PC-9 (cell line): ENCODE data around the gene SLC13A2. TPM values are rescaled to one million over a fixed set of nuclear protein-coding genes. Genes with fewer than 3 reads are reported as not detected.

Experiments
- BruUV-seq: library from RNA; stranded (reverse); fragments of 400-500 nt; replicated peaks from 2 replicates; lab custom pipeline; 2021; lab: Mats Ljungman, UMichigan
- CTCF ChIA-PET: fragments of 300-600 bp; sonication (Branson Sonifier 250); formaldehyde crosslinking; loops from one replicate; lab custom pipeline; 2022; ENCODE audit warnings: antibody characterized with exemption; lab: Charles Lee
- POLR2A ChIA-PET: fragments of 300-600 bp; sonication (Branson Sonifier 250); formaldehyde crosslinking; loops from one replicate; lab custom pipeline; 2022; ENCODE audit warnings: antibody characterized with exemption; ENCODE audit not compliant: unreplicated experiment; lab: Charles Lee
- DNase-seq, 2 experiments: peaks; one replicate each; pipeline versions ENCODE4 v3.0.0 to v3.0.0-alpha.2; 2015 to 2022; ENCODE audit warnings: mixed read lengths in 1 of 2
- H2AFZ ChIP-seq: fragments of 200-600 bp; sonication (generic); 2 replicates; pipeline ENCODE4 v1.8.1; 2017; ENCODE audit warnings: antibody characterized with exemption
- H3F3A ChIP-seq: fragments of 200-600 bp; sonication (generic); 2 replicates; pipeline ENCODE4 v1.8.1; 2017; ENCODE audit warnings: antibody characterized with exemption, mild to moderate bottlenecking, low read depth; ENCODE audit not compliant: insufficient read depth
- H3K27ac ChIP-seq: fragments of 200-600 bp; sonication (generic); 2 replicates; pipeline ENCODE4 v1.6.1; 2016; ENCODE audit warnings: mixed run types
- H3K27me3 ChIP-seq: fragments of 200-600 bp; sonication (generic); 2 replicates; pipeline ENCODE4 v1.6.1; 2016; ENCODE audit warnings: low read depth, mixed run types; ENCODE audit not compliant: insufficient read depth
- H3K36me3 ChIP-seq: fragments of 200-600 bp; sonication (generic); 2 replicates; pipeline ENCODE4 v1.6.1; 2016; ENCODE audit warnings: low read depth, mixed run types
- H3K4me1 ChIP-seq: fragments of 200-600 bp; sonication (generic); replicated peaks from 2 replicates; pipeline ENCODE4 v1.6.1; 2016; ENCODE audit warnings: mixed run types; ENCODE audit not compliant: insufficient read depth
- H3K4me2 ChIP-seq: fragments of 200-600 bp; sonication (generic); 2 replicates; pipeline ENCODE4 v1.6.1; 2017; ENCODE audit warnings: mixed run types
- H3K4me3 ChIP-seq: fragments of 200-600 bp; sonication (generic); 2 replicates; pipeline ENCODE4 v1.6.1; 2016; ENCODE audit warnings: mixed run types
- H3K79me2 ChIP-seq: fragments of 200-600 bp; sonication (generic); 2 replicates; pipeline ENCODE4 v1.6.1; 2017; ENCODE audit warnings: low read depth, mixed run types
- H3K9me2 ChIP-seq: fragments of 200-600 bp; sonication (generic); 2 replicates; pipeline ENCODE4 v1.8.1; 2017; ENCODE audit warnings: mild to moderate bottlenecking; ENCODE audit not compliant: insufficient read depth
- H3K9me3 ChIP-seq: fragments of 200-600 bp; sonication (generic); 2 replicates; pipeline ENCODE4 v1.8.1; 2016; ENCODE audit warnings: low read depth; ENCODE audit not compliant: insufficient read depth
- H4K20me1 ChIP-seq: fragments of 200-600 bp; sonication (generic); 2 replicates; pipeline ENCODE4 v1.8.1; 2017; ENCODE audit not compliant: insufficient read depth
- EZH2 ChIP-seq: fragments of 200-600 bp; sonication (generic); IDR thresholded peaks from 2 replicates; pipeline ENCODE4 v1.8.0; 2017; ENCODE audit warnings: antibody characterized with exemption, low read depth
- intact Hi-C: fragments of 100-400 bp; cut with micrococcal nuclease; formaldehyde crosslinking; loops from one replicate; pipeline ENCODE4 v1.10.0; 2022; ENCODE audit not compliant: unreplicated experiment
- total RNA-seq: library from RNA; stranded (reverse); gene quantifications from 2 replicates; pipeline ENCODE4 v1.2.3, GENCODE V29; 2021
- TF ChIP-seq, protein P1 (sequence below): fragments of 200-600 bp; sonication (generic); conservative IDR thresholded peaks from 2 replicates; pipeline ENCODE4 v1.6.1; 2017; ENCODE audit warnings: mixed run types, antibody characterized with exemption, mild to moderate bottlenecking, moderate library complexity

The SLC13A2 gene
- total RNA-seq, 1 experiment from 2014 or later, result not detected

DNA sequence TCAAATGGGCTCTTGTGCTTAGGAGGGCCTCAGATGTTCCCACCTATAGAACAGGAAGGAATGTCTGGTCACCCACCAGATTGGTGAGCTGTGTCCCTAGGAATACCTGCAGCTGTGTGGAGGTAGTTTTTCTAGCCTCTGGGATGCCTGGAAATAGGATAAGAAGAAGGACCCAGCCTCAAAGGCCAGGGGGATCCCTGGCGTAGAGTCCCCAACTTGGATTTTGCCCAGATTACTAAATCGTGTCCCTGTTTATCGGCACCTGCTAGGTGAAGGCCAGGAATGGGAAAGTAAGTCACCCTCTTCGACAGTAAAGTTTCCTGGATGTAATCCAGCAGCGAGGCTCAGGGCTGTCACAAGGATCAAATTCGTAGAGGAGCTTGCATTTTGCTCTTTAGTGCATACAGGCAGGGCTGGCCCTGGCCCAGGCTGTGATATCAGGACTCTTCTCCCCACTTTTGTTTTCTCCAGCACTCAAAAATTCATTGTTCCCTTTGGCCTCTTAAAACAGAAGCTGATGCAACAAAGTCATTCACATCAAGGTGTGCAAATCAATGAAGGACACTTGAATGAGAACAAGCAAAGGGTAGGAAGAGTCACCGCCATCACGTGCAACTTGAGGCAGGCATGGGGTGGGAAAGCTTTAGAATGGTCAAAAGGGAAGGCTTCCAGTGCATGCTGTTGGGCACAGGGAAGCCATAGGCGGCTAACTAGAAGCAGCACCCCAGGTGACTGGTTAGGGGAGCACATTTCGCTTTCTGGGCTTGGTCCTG is 7.5 kb downstream of the SLC13A2 start:
- POLR2A ChIA-PET, result no interaction called here

DNA sequence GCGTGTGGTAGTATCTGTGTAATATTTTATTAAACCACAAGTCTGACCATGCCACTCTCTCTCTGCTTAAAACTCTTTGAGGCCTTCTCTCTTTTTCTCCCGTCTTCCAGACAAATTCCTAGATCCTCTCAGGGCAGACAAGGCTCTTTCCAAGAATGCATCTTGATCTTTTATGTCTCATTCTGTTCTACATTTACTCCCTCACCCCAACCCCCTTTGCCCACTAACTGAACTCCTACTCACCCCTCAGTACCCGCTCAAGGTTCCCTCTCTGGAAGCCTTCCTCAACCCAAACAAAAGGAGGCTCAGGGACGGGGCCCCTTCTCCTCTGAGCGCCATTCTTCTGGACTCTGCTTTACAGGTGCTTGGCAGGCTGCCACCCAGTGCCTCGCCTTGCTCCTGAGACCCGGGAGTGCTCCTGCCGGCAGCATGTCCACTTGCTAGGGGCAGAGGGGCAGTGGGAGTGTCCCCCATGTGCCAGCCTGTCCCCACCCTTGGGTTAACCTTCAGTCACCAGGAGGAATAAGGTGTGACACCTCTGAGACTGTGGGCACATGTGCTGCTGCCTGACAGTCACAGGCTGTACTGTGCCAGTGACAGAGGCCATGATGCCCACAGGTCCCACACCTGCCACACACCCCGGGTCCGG is 9.2 kb downstream of the SLC13A2 start:
- no peaks in the 10 kb centered on the region for H3F3A ChIP-seq
- no peaks in the 10 kb centered on the region for H3K4me1 ChIP-seq
- no peak overlapping the region for H3K27ac ChIP-seq
- ChIA-PET POLR2A (no interaction called here), CTCF (no interaction called here)
- H4K20me1 ChIP-seq, result no peaks in the 10 kb centered on the region
- no peaks in the 10 kb centered on the region for H3K9me3 ChIP-seq
- no TSS peak for BruUV-seq
- no peaks in the 10 kb centered on the region for H3K79me2 ChIP-seq
- H2AFZ ChIP-seq, result no peak overlapping the region
- no peak overlapping the region for H3K4me2 ChIP-seq
- H3K27me3 ChIP-seq, result peaks cover 9% of the 10 kb centered on the region; the same call in 1 of the 2 replicates
- no peak for TF ChIP-seq EZH2
- TF ChIP-seq, protein P1, sequence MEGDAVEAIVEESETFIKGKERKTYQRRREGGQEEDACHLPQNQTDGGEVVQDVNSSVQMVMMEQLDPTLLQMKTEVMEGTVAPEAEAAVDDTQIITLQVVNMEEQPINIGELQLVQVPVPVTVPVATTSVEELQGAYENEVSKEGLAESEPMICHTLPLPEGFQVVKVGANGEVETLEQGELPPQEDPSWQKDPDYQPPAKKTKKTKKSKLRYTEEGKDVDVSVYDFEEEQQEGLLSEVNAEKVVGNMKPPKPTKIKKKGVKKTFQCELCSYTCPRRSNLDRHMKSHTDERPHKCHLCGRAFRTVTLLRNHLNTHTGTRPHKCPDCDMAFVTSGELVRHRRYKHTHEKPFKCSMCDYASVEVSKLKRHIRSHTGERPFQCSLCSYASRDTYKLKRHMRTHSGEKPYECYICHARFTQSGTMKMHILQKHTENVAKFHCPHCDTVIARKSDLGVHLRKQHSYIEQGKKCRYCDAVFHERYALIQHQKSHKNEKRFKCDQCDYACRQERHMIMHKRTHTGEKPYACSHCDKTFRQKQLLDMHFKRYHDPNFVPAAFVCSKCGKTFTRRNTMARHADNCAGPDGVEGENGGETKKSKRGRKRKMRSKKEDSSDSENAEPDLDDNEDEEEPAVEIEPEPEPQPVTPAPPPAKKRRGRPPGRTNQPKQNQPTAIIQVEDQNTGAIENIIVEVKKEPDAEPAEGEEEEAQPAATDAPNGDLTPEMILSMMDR, result no peak
- intact Hi-C loops, result no loop called here
- no peak overlapping the region for H3K4me3 ChIP-seq
- H3K9me2 ChIP-seq, result no peaks in the 10 kb centered on the region
- H3K36me3 ChIP-seq, result no peaks in the 10 kb centered on the region
- no peak for DNase-seq

More for the DNA sequence above, 7.5 kb downstream of the SLC13A2 start:
- Histone ChIP-seq H3K4me3 (no peak overlapping the region), H3K4me2 (no peak overlapping the region), H4K20me1 (no peaks in the 10 kb centered on the region), H3K4me1 (peaks cover 1% of the 10 kb centered on the region; the same call in 1 of the 2 replicates), H2AFZ (no peak overlapping the region), H3F3A (no peaks in the 10 kb centered on the region), H3K9me2 (no peaks in the 10 kb centered on the region), H3K27me3 (no peaks in the 10 kb centered on the region; the same call in 1 of the 2 replicates), H3K36me3 (no peaks in the 10 kb centered on the region), H3K9me3 (no peaks in the 10 kb centered on the region), H3K79me2 (no peaks in the 10 kb centered on the region), H3K27ac (no peak overlapping the region)
- TF ChIP-seq, protein P1, result no peak
- no peak for TF ChIP-seq EZH2
- no TSS peak for BruUV-seq
- intact Hi-C loops, result no loop called here
- CTCF ChIA-PET, result no interaction called here
- no peak for DNase-seq

DNA sequence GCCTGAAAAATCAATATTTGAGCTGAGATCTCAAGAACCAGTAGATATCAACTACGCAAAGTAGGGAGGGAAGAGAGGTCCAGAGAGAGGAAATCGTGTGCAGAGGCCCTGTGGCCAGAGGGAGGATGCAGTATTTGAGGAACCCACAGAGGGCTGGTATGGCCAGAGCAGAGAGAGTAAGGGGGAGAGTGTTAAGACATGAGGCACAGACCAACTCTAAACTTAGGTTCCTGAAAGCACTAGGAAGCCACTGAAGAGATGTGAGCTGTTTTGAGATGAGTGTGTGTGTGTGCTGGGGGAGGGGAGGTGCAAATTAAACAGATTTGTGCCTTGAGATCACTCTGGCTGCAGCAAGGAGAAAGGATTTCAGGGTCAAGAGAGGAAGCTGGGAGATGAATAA is 10.9 kb downstream of the SLC13A2 start:
- ChIA-PET CTCF (no interaction called here), POLR2A (no interaction called here)
- no peaks in the 10 kb centered on the region for H3F3A ChIP-seq
- no peaks in the 10 kb centered on the region for H3K79me2 ChIP-seq
- no peak for DNase-seq
- peaks cover 15% of the 10 kb centered on the region; the same call in 1 of the 2 replicates for H3K27me3 ChIP-seq
- H3K36me3 ChIP-seq, result no peaks in the 10 kb centered on the region
- intact Hi-C loops, result no loop called here
- no peak overlapping the region for H3K4me3 ChIP-seq
- H3K9me3 ChIP-seq, result no peaks in the 10 kb centered on the region
- H4K20me1 ChIP-seq, result no peaks in the 10 kb centered on the region
- no peak overlapping the region for H2AFZ ChIP-seq
- TF ChIP-seq, protein P1, result no peak
- no peak for TF ChIP-seq EZH2
- H3K9me2 ChIP-seq, result no peaks in the 10 kb centered on the region
- no TSS peak for BruUV-seq
- no peaks in the 10 kb centered on the region for H3K4me1 ChIP-seq
- no peak overlapping the region for H3K27ac ChIP-seq
- H3K4me2 ChIP-seq, result no peak overlapping the region
